HG02885 (cell line): ENCODE results near the gene AIF1L.

Experiments used
- ATAC-seq: cut with Tn5 transposase; IDR thresholded peaks from one replicate; pipeline ENCODE4 v1.9.1; 2021; ENCODE audit warnings: mild to moderate bottlenecking; ENCODE audit not compliant: unreplicated experiment, poor library complexity

The AIF1L gene

GRCh38 chr9:131076347-131077195 lies 19.8 kb upstream of the AIF1L start:
- ATAC-seq: no peak

- ATAC-seq: no peak
Observed at GRCh38 chr9:131078427-131079366, 17.6 kb upstream of the AIF1L start.

GRCh38 chr9:131080589-131080988 lies 15.7 kb upstream of the AIF1L start:
- ATAC-seq: no peak

GRCh38 chr9:131081868-131082267 lies 14.5 kb upstream of the AIF1L start:
- no peak for ATAC-seq

- ATAC-seq: no peak
Observed at GRCh38 chr9:131082774-131083512, 13.4 kb upstream of the AIF1L start.

GRCh38 chr9:131084661-131085369 lies 11.5 kb upstream of the AIF1L start:
- no peak for ATAC-seq

GRCh38 chr9:131085370-131086122 lies 10.8 kb upstream of the AIF1L start:
- no peak for ATAC-seq

- no peak for ATAC-seq
Observed at GRCh38 chr9:131087354-131087893, 8.9 kb upstream of the AIF1L start.

- ATAC-seq: no peak
Observed at GRCh38 chr9:131090025-131090787, 6.1 kb upstream of the AIF1L start.

GRCh38 chr9:131091352-131091992 lies 4.9 kb upstream of the AIF1L start:
- ATAC-seq: no peak

GRCh38 chr9:131092030-131092429 lies 4.3 kb upstream of the AIF1L start:
- no peak for ATAC-seq

- no peak for ATAC-seq
Observed at GRCh38 chr9:131092548-131093440, 3.5 kb upstream of the AIF1L start.

- ATAC-seq: no peak
Observed at GRCh38 chr9:131094015-131094414, 2.3 kb upstream of the AIF1L start.

GRCh38 chr9:131094622-131095021 lies 1.7 kb upstream of the AIF1L start:
- no peak for ATAC-seq

GRCh38 chr9:131095666-131096268 lies 564 bp upstream of the AIF1L start:
- ATAC-seq: no peak
